MCF 10A (cell line): ENCODE data around the gene TRIM31. TPM values are rescaled to one million over a fixed set of nuclear protein-coding genes. Genes with fewer than 3 reads are reported as not detected.

Source experiments
- BruUV-seq: library from RNA; stranded (reverse); fragments of 400-500 nt; replicated peaks from 2 replicates; lab custom pipeline; 2021; lab: Mats Ljungman, UMichigan
- CTCF ChIA-PET: fragments of 300-600 bp; sonication (Branson Sonifier 250); formaldehyde crosslinking; extraction: SDS; loops from one replicate; lab custom pipeline; 2021; ENCODE audit warnings: antibody characterized with exemption, inconsistent platforms; lab: Yijun Ruan, JAX
- POLR2A ChIA-PET: fragments of 300-600, 350-650 bp; sonication (Branson Sonifier 250); formaldehyde crosslinking; extraction: SDS; loops from one replicate; lab custom pipeline; 2020; ENCODE audit warnings: antibody characterized with exemption, inconsistent platforms; lab: Yijun Ruan, JAX
- DNase-seq: peaks from one replicate; pipeline ENCODE4 v3.0.0-alpha.2; 2018; ENCODE audit not compliant: unreplicated experiment
- H3K27ac Mint-ChIP-seq: one replicate; pipeline ENCODE4 v1.8.0; 2022; ENCODE audit warnings: mild to moderate bottlenecking, low read depth, mixed read lengths; ENCODE audit not compliant: unreplicated experiment
- H3K27me3 Mint-ChIP-seq: one replicate; pipeline ENCODE4 v1.8.0; 2022; ENCODE audit warnings: mixed read lengths; ENCODE audit not compliant: insufficient read depth, unreplicated experiment
- H3K36me3 Mint-ChIP-seq: one replicate; pipeline ENCODE4 v1.8.0; 2022; ENCODE audit warnings: mild to moderate bottlenecking, moderate library complexity, mixed read lengths; ENCODE audit not compliant: insufficient read depth, unreplicated experiment
- H3K4me1 Mint-ChIP-seq: one replicate; pipeline ENCODE4 v1.8.0; 2022; ENCODE audit warnings: mixed read lengths; ENCODE audit not compliant: insufficient read depth, unreplicated experiment
- H3K4me3 Mint-ChIP-seq: one replicate; pipeline ENCODE4 v1.8.0; 2022; ENCODE audit warnings: mild to moderate bottlenecking, moderate library complexity, mixed read lengths; ENCODE audit not compliant: unreplicated experiment
- H3K9me3 Mint-ChIP-seq: one replicate; pipeline ENCODE4 v1.8.0; 2022; ENCODE audit warnings: mixed read lengths; ENCODE audit not compliant: unreplicated experiment
- CTCF ChIP-seq: fragments of 200-600 bp; IDR thresholded peaks from one replicate; pipeline ENCODE4 v1.8.0; 2022; ENCODE audit warnings: antibody characterized with exemption, mild to moderate bottlenecking; ENCODE audit not compliant: unreplicated experiment
- intact Hi-C: fragments of 100-400 bp; cut with micrococcal nuclease; formaldehyde crosslinking; loops from 2 replicates; pipeline ENCODE4 v1.14.1; 2022
- total RNA-seq: library from RNA; stranded (reverse); gene quantifications from 2 replicates; pipeline ENCODE4 v1.2.3, GENCODE V29; 2022

TRIM31 gene
- total RNA-seq, 1 experiment from 2014 or later: not detected

GRCh38 chr6:30093951-30094661, 18.8 kb downstream of the TRIM31 start:
- ChIA-PET POLR2A (interaction anchor here (0.5 to 3.0 kb wide), 7 partner anchors 7 to 119 kb away, joined by 3 to 16 read pairs (median 4); partner anchors contain the start of genes POLR1H and TRIM26), CTCF (interaction anchor here (0.8 to 2.6 kb wide), 4 partner anchors 10 to 37 kb away, joined by 6 to 12 read pairs (median 9); no protein-coding TSS in a partner anchor)
- H3K27me3 Mint-ChIP-seq: peaks cover 18% of the 10 kb centered on the region
- intact Hi-C loops: no loop called here
- TF ChIP-seq CTCF: no peak
- H3K27ac Mint-ChIP-seq: no peak overlapping the region
- no TSS peak for BruUV-seq
- no peak for DNase-seq
- H3K4me3 Mint-ChIP-seq: no peak overlapping the region
- H3K36me3 Mint-ChIP-seq: no peaks in the 10 kb centered on the region
- no peaks in the 10 kb centered on the region for H3K9me3 Mint-ChIP-seq
- peaks cover 39% of the 10 kb centered on the region for H3K4me1 Mint-ChIP-seq

DNA sequence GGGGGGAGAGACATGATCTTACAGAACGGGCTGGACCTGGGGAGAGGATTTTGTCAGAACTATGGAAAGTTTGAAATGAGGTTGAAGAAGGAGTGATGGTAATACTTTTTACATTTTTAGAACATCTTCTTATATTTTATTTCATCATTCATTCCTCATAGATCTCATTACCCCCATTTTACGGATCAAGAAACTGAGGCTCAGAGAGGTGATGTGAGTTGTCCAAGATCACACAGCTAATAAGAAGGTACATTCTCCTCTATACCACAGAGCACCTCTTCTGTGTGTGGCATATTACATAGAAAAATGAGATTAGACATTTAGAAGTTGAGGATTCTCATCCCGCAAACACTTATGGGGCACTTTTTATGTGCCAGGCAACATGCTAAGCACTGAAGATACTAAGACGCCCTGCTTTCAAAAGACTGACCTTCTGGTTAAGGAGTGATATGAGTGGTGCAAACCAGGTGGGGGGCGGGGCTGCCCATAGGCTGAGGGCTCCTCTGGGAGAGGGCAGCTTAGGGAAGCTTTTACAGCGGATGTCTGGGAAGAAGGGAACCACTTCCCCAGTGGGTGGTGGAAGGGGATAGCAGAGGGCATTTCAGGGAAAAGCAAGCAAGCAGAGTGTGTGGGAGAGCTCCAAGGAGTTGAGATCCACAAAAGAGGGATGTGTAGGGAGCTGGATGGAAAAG, 19.9 kb downstream of the TRIM31 start:
- no peak for DNase-seq
- Mint-ChIP-seq H3K27me3 (peaks cover 9% of the 10 kb centered on the region), H3K4me1 (peaks cover 35% of the 10 kb centered on the region), H3K9me3 (no peaks in the 10 kb centered on the region), H3K27ac (no peak overlapping the region), H3K4me3 (no peak overlapping the region), H3K36me3 (no peaks in the 10 kb centered on the region)
- no peak for TF ChIP-seq CTCF
- CTCF ChIA-PET: interaction anchor here (1.3 to 2.5 kb wide), 3 partner anchors 11 to 443 kb away, joined by 5 to 10 read pairs (median 8); no protein-coding TSS in a partner anchor
- POLR2A ChIA-PET: interaction anchor here (0.6 to 3.0 kb wide), 4 partner anchors 9 to 32 kb away, joined by 4 to 16 read pairs (median 8); partner anchors contain the start of genes POLR1H and PPP1R11
- no TSS peak for BruUV-seq
- intact Hi-C loops: no loop called here

DNA sequence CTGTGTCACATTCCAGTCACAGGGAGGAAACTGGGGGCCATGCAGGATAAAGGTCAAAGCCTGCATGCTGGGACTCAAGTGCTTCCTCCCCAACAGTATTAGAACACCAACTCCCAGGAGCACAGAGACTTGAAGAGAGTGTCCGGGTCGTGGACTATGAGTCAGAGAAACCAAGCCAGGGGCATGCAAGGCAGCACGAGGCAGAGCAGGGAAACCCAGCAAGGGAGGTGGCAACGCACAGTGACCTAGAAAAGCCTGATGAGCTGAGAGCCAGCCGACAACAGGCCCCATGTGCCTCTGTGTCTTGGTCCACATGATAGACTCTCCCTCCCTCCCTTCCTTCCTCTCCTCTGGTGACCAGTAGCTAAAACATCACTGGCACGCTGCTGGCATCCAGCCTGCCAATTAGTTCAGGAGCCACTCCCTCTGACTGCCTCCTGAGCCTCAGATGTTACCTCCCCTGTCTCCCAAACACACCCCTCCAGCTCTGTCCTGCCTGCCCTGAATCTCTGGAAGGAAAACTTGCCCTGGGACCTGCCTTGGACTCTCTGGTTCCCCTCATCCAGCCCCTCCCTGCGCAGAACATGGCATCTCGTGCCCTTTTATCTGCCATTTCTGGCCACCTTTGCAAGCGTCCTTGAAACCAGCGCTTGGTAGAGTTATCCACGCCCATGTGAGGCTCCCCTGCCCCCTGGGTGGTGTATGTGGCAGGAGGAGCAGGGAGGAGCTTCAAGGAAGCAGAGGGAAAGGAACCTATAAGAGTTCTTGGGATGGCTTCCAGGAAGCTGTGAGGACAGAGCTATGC, 21.1 kb downstream of the TRIM31 start:
- H3K9me3 Mint-ChIP-seq: no peaks in the 10 kb centered on the region
- ChIA-PET POLR2A (interaction anchor here (0.6 to 6.3 kb wide), 7 partner anchors 8 to 31 kb away, joined by 3 to 77 read pairs (median 12); partner anchors contain the start of genes POLR1H, PPP1R11 and RNF39), CTCF (interaction anchor here (0.6 to 2.4 kb wide), 7 partner anchors 14 to 442 kb away, joined by 3 to 8 read pairs (median 4); partner anchors contain the start of gene RNF39)
- TF ChIP-seq CTCF: no peak
- no peaks in the 10 kb centered on the region for H3K27me3 Mint-ChIP-seq
- no TSS peak for BruUV-seq
- H3K4me1 Mint-ChIP-seq: peaks cover 25% of the 10 kb centered on the region
- H3K27ac Mint-ChIP-seq: peak overlapping the region; percentile 67
- H3K4me3 Mint-ChIP-seq: no peak overlapping the region
- intact Hi-C loops: no loop called here
- H3K36me3 Mint-ChIP-seq: no peaks in the 10 kb centered on the region
- DNase-seq: peak; percentile 79
